ENCODE measurements around the gene SNX10.

DNA sequence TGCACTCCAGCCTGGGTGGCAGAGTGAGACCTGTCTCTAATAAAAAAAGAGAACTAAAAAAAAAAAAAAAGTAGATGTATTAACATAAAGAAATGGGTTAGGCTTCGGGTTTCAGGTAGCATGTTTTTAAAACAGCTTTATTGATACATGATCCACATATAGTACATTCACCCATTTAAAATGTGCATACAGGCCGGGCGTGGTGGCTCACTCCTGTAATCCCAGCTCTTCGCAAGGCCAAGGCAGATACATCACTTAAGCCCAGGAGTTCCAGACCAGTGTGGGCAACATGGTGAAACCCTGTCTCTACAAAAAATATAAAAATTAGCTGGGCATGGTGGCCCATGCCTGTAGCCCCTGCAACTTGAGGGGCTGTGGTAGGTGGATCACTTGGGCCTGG, 39.5 kb downstream of the SNX10 start:
- TF ChIP-seq, protein P1, sequence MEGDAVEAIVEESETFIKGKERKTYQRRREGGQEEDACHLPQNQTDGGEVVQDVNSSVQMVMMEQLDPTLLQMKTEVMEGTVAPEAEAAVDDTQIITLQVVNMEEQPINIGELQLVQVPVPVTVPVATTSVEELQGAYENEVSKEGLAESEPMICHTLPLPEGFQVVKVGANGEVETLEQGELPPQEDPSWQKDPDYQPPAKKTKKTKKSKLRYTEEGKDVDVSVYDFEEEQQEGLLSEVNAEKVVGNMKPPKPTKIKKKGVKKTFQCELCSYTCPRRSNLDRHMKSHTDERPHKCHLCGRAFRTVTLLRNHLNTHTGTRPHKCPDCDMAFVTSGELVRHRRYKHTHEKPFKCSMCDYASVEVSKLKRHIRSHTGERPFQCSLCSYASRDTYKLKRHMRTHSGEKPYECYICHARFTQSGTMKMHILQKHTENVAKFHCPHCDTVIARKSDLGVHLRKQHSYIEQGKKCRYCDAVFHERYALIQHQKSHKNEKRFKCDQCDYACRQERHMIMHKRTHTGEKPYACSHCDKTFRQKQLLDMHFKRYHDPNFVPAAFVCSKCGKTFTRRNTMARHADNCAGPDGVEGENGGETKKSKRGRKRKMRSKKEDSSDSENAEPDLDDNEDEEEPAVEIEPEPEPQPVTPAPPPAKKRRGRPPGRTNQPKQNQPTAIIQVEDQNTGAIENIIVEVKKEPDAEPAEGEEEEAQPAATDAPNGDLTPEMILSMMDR (IDR thresholded peaks at IDR 0.05), result no peak
- TF ChIP-seq POLR2A (IDR thresholded peaks at IDR 0.05), result no peak

All from breast epithelium (tissue), 3 donors.